GM13977 (cell line): ENCODE results near the gene DDIAS.

Experiments
- DNase-seq: peaks from one replicate; pipeline ENCODE4 v3.0.0; 2012; ENCODE audit warnings: low spot score
- in situ Hi-C: fragments of 300-500 bp; cut with MboI; formaldehyde crosslinking; loops from one replicate; pipeline ENCODE4 v1.12.0; 2022; ENCODE audit warnings: low sequenced_read_pairs, low pct_unique_long_range_greater_than_20kb, mixed read lengths, inconsistent platforms; ENCODE audit not compliant: unreplicated experiment
- TF ChIP-seq, protein P1 (sequence below): IDR thresholded peaks from 2 replicates; pipeline ENCODE4 v1.5.1; 2012; ENCODE audit warnings: mild to moderate bottlenecking, control low read depth; ENCODE audit not compliant: insufficient read depth; ENCODE audit errors: extremely low read depth, missing control alignments

Gene DDIAS

DNA sequence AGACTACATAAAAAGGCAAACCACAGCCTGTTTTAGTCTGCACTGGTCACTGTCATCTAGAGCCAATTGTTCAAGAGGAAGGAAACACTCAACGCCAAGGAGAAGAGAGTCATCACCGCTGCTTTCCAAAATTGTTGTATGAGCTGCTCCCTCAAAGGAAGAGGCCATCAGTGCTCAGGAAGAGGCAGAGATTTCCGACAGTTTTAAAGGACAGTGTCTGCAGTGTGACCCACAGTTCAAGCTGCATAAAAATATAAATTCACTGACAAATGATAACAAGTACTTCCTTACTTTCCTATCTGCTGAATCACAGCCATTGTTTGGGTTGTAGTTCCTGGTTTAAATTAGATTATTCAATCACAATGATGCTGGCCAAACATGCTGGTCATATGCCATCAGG lies 17.7 kb upstream of the DDIAS start:
- TF ChIP-seq, protein P1, sequence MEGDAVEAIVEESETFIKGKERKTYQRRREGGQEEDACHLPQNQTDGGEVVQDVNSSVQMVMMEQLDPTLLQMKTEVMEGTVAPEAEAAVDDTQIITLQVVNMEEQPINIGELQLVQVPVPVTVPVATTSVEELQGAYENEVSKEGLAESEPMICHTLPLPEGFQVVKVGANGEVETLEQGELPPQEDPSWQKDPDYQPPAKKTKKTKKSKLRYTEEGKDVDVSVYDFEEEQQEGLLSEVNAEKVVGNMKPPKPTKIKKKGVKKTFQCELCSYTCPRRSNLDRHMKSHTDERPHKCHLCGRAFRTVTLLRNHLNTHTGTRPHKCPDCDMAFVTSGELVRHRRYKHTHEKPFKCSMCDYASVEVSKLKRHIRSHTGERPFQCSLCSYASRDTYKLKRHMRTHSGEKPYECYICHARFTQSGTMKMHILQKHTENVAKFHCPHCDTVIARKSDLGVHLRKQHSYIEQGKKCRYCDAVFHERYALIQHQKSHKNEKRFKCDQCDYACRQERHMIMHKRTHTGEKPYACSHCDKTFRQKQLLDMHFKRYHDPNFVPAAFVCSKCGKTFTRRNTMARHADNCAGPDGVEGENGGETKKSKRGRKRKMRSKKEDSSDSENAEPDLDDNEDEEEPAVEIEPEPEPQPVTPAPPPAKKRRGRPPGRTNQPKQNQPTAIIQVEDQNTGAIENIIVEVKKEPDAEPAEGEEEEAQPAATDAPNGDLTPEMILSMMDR = no peak
- DNase-seq = no peak
- in situ Hi-C loops = loop anchor here (10.0 kb wide), 1 partner anchor 931 kb away; no protein-coding TSS in a partner anchor

DNA sequence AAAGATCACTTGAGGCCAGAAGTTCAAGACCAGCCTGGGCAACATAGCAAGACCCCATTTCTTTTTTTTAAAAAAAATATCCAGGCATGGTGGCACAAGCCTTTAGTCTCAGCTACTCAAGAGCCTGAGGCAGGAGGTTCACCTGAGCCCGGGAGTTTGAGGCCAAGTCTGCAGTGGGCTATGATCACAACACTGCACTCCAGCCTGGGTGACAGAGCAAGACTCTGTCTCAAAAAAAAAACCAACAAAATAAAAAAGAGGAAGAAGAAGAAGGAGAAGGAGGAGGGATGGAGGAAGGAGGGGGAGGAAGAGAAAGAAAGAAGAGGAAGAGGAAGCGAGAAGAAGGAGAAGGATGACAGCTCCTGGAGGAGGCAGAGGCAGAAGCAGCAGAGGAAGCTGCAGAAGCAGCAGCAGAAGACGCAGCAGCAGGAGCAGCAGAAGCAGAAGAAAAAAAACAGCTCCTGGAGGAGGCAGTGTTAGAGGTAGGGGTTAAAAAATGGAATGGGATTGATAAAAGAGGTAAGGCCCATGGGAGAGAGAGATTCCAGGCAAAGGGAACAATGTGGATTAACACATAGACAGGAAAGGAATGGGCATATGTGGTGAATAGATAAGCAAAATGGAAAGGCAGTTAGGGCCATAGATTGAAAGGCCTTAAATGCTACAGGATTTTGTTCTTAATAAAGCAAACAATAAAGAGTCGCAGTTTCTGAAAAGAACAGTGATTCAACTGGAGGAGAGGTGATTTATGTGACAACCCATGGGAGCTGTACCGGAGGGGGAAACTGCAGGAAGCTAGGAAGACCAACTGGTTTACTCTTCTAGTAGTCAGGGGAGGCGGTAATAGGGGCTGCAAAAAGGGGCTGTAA lies 12.2 kb upstream of the DDIAS start:
- DNase-seq = no peak
- in situ Hi-C loops = loop anchor here (10.0 kb wide), 1 partner anchor 925 kb away; no protein-coding TSS in a partner anchor
- TF ChIP-seq, protein P1 = no peak

DNA sequence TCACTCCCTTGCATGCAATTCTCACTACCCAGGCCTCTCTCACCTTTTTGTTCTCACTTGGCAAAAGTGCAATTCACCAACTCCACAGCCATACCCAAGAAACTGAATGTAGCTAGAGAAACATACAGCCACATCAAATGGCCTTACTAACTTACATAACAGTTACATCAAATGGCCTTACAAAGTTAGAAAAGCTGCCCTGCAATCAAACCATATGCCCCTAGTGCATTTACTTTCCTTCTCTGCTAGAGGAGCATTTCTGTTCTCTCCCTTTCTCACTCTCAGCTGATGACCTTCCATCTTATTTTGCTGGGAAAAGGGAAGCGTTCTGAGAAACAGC lies 11.6 kb upstream of the DDIAS start:
- DNase-seq = no peak
- in situ Hi-C loops = no loop called here
- TF ChIP-seq, protein P1 = no peak

DNA sequence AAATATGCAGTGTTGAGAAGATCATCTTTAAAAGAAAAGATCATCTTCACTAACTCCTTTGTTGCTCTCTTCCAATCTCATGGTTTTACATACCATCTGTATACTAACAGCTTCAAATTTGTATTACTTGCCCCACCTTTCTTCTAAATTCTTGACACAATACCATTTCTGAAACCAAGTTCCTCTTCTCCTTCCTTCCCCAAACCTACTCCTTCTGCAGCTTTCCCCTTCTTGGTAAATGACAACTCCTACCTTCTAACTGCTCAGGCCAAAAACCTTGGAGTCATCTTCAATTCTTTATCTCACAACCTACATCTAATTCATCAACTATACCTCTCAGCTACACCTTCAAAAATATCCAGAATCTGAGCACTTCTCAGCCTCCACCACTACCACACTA lies 10.6 kb upstream of the DDIAS start:
- in situ Hi-C loops = no loop called here
- no peak for DNase-seq

DNA sequence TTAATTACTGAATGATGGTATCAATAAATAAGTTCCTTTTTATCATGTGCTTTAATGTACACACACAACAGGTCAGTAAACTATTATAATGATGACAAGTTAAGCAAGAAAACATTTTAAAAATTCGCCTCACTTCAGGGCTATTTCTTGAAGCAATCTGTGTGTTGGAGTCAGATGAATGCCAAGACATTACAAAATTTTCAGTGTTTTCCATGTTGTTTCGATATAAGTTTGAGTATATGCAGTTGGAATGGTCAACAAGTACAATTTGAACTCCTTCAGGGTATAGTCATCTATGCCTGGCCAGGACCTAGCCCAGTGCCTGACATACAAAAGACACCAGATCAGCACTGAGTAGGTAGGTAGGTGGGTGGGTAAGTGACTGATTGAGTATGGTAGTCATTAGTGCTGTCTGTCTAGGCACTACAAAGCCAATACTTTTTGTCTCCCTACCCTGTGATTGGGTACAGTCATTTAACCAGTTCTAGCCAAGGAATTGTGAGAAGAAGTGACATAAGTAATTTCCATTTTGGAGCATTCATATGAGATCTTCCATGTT lies 8.8 kb upstream of the DDIAS start:
- no peak for DNase-seq
- in situ Hi-C loops = no loop called here

More for the DNA sequence above, 10.6 kb upstream of the DDIAS start:
- TF ChIP-seq, protein P1 = no peak

DNA sequence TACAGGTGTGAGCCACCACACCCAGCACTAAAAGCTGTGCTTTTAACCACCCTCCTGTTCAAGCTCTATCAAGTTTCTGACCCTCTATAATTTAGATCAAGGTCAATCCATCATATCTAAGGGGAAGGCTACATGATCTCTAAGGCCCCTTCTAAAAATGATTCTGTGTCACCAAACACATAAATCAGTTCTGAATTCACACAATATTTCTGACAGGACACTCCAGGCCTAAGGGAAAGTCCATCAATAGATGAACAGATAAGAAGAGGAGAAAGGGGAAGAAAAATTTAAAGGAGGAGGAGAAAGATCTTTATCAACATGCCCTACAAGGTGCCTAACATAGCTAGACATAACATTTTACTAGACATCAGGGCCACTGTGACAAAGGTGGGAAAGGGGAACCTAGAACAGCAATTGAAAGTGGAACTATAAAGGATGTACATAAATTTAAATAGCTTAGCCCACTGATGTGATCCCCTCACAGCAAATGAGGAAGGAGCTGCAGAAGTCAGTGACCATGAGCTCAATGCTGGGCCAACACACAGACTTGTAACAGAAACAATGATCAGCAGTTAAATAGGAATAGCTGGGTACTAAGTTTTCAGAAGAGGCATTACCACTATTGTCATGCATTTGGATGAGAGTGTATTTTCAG lies 6.0 kb upstream of the DDIAS start:
- in situ Hi-C loops = no loop called here
- peak; percentile 38 for DNase-seq
- TF ChIP-seq, protein P1 = no peak

More for the DNA sequence above, 8.8 kb upstream of the DDIAS start:
- TF ChIP-seq, protein P1 = no peak
